ENCODE results near the gene HMCN1.

GRCh38 chr1:186202271-186202764 lies 468.1 kb downstream of the HMCN1 start:
- no peak for TF ChIP-seq CTCF (IDR thresholded peaks at IDR 0.05)
- no peak for TF ChIP-seq POLR2A (IDR thresholded peaks at IDR 0.05)
- no peak for TF ChIP-seq EP300 (IDR thresholded peaks at IDR 0.05)
